IMR-90 (cell line): Measurements from ENCODE around the gene SLC25A21. TPM values are rescaled to one million over a fixed set of nuclear protein-coding genes. Genes with fewer than 3 reads are reported as not detected.

Source experiments
- ATAC-seq: fragments of 200-7000 bp; cut with Tn5 transposase; 2 replicates; pipeline ENCODE4 v1.9.1; 2020; ENCODE audit warnings: low read depth, mild to moderate bottlenecking, moderate library complexity
- BruUV-seq: library from RNA; stranded (reverse); fragments of 400-500 nt; replicated peaks from 2 replicates; lab custom pipeline; 2021; lab: Mats Ljungman, UMichigan
- CTCF ChIA-PET: fragments of 300-600 bp; formaldehyde crosslinking; extraction: SDS; loops from one replicate; lab custom pipeline; 2021; ENCODE audit warnings: antibody characterized with exemption; lab: Yijun Ruan, JAX
- POLR2A ChIA-PET: fragments of 300-600 bp; sonication (Branson Sonifier 250); formaldehyde crosslinking; loops from one replicate; lab custom pipeline; 2022; ENCODE audit warnings: antibody characterized with exemption; ENCODE audit not compliant: unreplicated experiment; lab: Charles Lee
- DNase-seq: peaks from one replicate; pipeline ENCODE4 v3.0.0; 2013
- H2AFZ ChIP-seq: replicated peaks from 2 replicates; pipeline ENCODE3; 2013; ENCODE audit warnings: low read length, mild to moderate bottlenecking; ENCODE audit not compliant: poor library complexity
- H2AK5ac ChIP-seq: 2 replicates; pipeline ENCODE4 v1.6.1; 2013; ENCODE audit warnings: low read depth, low read length, inconsistent platforms
- H2AK9ac ChIP-seq: replicated peaks from 2 replicates; pipeline ENCODE3; 2013; ENCODE audit warnings: mild to moderate bottlenecking, low read depth, low read length, moderate library complexity; ENCODE audit not compliant: poor library complexity
- H2BK120ac ChIP-seq: 2 replicates; pipeline ENCODE4 v1.6.1; 2013; ENCODE audit warnings: low read depth, low read length, inconsistent platforms
- H2BK15ac ChIP-seq: 3 replicates; pipeline ENCODE4 v1.6.1; 2013; ENCODE audit warnings: low read depth, low read length, inconsistent platforms
- H2BK20ac ChIP-seq: 2 replicates; pipeline ENCODE4 v1.6.1; 2013; ENCODE audit warnings: low read depth, mild to moderate bottlenecking, inconsistent platforms, low read length, moderate library complexity
- H2BK5ac ChIP-seq: 2 replicates; pipeline ENCODE4 v1.6.1; 2013; ENCODE audit warnings: mild to moderate bottlenecking, low read depth, low read length, inconsistent platforms; ENCODE audit not compliant: poor library complexity, severe bottlenecking
- H3K14ac ChIP-seq: replicated peaks from 2 replicates; pipeline ENCODE4 v1.6.1; 2013; ENCODE audit warnings: low read depth, low read length, inconsistent platforms
- H3K18ac ChIP-seq: 2 replicates; pipeline ENCODE4 v1.6.1; 2013; ENCODE audit warnings: low read depth, low read length, control low read depth
- H3K23ac ChIP-seq: 2 replicates; pipeline ENCODE4 v1.6.1; 2013; ENCODE audit warnings: low read depth, low read length, inconsistent platforms
- H3K27ac ChIP-seq: 2 replicates; pipeline ENCODE4 v1.5.1; 2013; ENCODE audit warnings: mild to moderate bottlenecking, control low read depth, low read length; ENCODE audit not compliant: insufficient read depth
- H3K27me3 ChIP-seq: 2 replicates; pipeline ENCODE4 v1.6.1; 2013; ENCODE audit warnings: low read length; ENCODE audit not compliant: control insufficient read depth, insufficient read depth
- H3K36me3 ChIP-seq: 2 replicates; pipeline ENCODE4 v1.6.1; 2013; ENCODE audit warnings: low read length, mixed read lengths; ENCODE audit not compliant: control insufficient read depth, insufficient read depth
- H3K4ac ChIP-seq: 2 replicates; pipeline ENCODE4 v1.6.1; 2013; ENCODE audit warnings: low read depth, low read length, inconsistent platforms
- H3K4me1 ChIP-seq: 2 replicates; pipeline ENCODE4 v1.6.1; 2013; ENCODE audit warnings: low read length, mixed read lengths; ENCODE audit not compliant: control insufficient read depth, insufficient read depth
- H3K4me2 ChIP-seq: 2 replicates; pipeline ENCODE4 v1.6.1; 2013; ENCODE audit warnings: low read depth, mild to moderate bottlenecking, control low read depth, low read length, moderate library complexity
- H3K4me3 ChIP-seq: 2 replicates; pipeline ENCODE4 v1.5.1; 2013; ENCODE audit warnings: low read depth, mild to moderate bottlenecking, control low read depth, low read length, moderate library complexity; ENCODE audit not compliant: insufficient read depth
- H3K56ac ChIP-seq: 2 replicates; pipeline ENCODE4 v1.6.1; 2013; ENCODE audit warnings: low read length, inconsistent platforms; ENCODE audit not compliant: insufficient read depth; ENCODE audit errors: extremely low read depth
- H3K79me1 ChIP-seq, 2 experiments: 2 replicates each; pipeline ENCODE4 v1.6.1; 2013; ENCODE audit warnings: low read length in 2 of 2, inconsistent platforms in 1 of 2, low read depth in 1 of 2
- H3K9ac ChIP-seq: 2 replicates; pipeline ENCODE4 v1.6.1; 2013; ENCODE audit warnings: low read depth, low read length, control low read depth
- H3K9me1 ChIP-seq: 2 replicates; pipeline ENCODE4 v1.6.1; 2013; ENCODE audit warnings: low read length, inconsistent platforms; ENCODE audit not compliant: insufficient read depth
- H3K9me3 ChIP-seq: 2 replicates; pipeline ENCODE4 v1.6.1; 2013; ENCODE audit warnings: low read length; ENCODE audit not compliant: control insufficient read depth, insufficient read depth
- H4K20me1 ChIP-seq: 2 replicates; pipeline ENCODE4 v1.6.1; 2013; ENCODE audit warnings: low read length, inconsistent platforms; ENCODE audit not compliant: insufficient read depth
- H4K5ac ChIP-seq: 2 replicates; pipeline ENCODE4 v1.6.1; 2013; ENCODE audit warnings: mild to moderate bottlenecking, low read depth, low read length, control low read depth
- H4K8ac ChIP-seq, 2 experiments: 2 replicates each; pipeline ENCODE4 v1.6.1; 2013; ENCODE audit warnings: low read depth in 2 of 2, low read length in 2 of 2, control low read depth in 1 of 2, inconsistent platforms in 1 of 2
- H4K91ac ChIP-seq: 2 replicates; pipeline ENCODE4 v1.6.1; 2013; ENCODE audit warnings: low read depth, low read length, inconsistent platforms; ENCODE audit not compliant: insufficient read depth
- CEBPB ChIP-seq: IDR thresholded peaks from 2 replicates; pipeline ENCODE4 v1.6.1; 2012; ENCODE audit warnings: low read depth, low read length, improper control_type of control experiment
- FOS ChIP-seq: fragments of 150-350 bp; IDR thresholded peaks from 2 replicates; pipeline ENCODE4 v1.6.1; 2016; ENCODE audit warnings: low read depth, low read length
- RFX5 ChIP-seq: IDR thresholded peaks from 2 replicates; pipeline ENCODE4 v1.8.0; 2012; ENCODE audit warnings: low read depth, mild to moderate bottlenecking, low read length, moderate library complexity
- WGBS, 2 experiments: methylation state at CpG; one replicate each; pipeline versions ENCODE4 v1.1.5 to v1.1.7; 2013; ENCODE audit warnings: missing lambda C conversion rate in 2 of 2; ENCODE audit not compliant: insufficient read length in 1 of 2; ENCODE audit errors: extremely low coverage in 2 of 2; 5-methylcytosine and 5-hydroxymethylcytosine counted together
- dilution Hi-C: fragments of 300-500 bp; cut with HindIII; formaldehyde crosslinking; loops from one replicate; pipeline ENCODE4 v1.14.3; 2018; ENCODE audit warnings: low sequenced_read_pairs; ENCODE audit not compliant: unreplicated experiment
- in situ Hi-C: fragments of 300-500 bp; cut with MboI; formaldehyde crosslinking; loops from 3 replicates; pipeline ENCODE4 v1.14.3; 2019; ENCODE audit warnings: low sequenced_read_pairs, inconsistent platforms, mixed read lengths
- intact Hi-C: fragments of 100-400 bp; cut with micrococcal nuclease; formaldehyde crosslinking; loops from 2 replicates; pipeline ENCODE4 v1.10.0; 2022
- polyA plus RNA-seq, 3 experiments: library from polyadenylated mRNA; depleted of rRNA; stranded (reverse); fragments of >200 nt; gene quantifications; 2 replicates each; pipeline ENCODE4 v1.2.3, GENCODE V29; 2012; ENCODE audit warnings: low replicate concordance in 1 of 3
- total RNA-seq: library from RNA; depleted of rRNA; stranded (reverse); fragments of >200 nt; gene quantifications from 2 replicates; pipeline ENCODE4 v1.2.3, GENCODE V29; 2012

The SLC25A21 gene
- total and polyA plus RNA-seq, 2 of the 4 experiments (the other 2 are of a cell fraction) = 0.62 to 0.90 TPM

GRCh38 chr14:37143475-37143874 lies 28.9 kb downstream of the SLC25A21 start:
- Histone ChIP-seq H2AK5ac (no peak overlapping the region), H2BK20ac (no peak overlapping the region), H3K23ac (no peak overlapping the region), H4K20me1 (no peaks in the 10 kb centered on the region), H2BK5ac (no peak overlapping the region), H3K4me3 (no peak overlapping the region), H3K27ac (no peak overlapping the region), H3K4me2 (no peak overlapping the region), H4K91ac (no peak overlapping the region), H3K9me3 (no peaks in the 10 kb centered on the region), H2BK15ac (no peak overlapping the region), H2BK120ac (no peak overlapping the region), H3K9ac (no peak overlapping the region), H3K27me3 (no peaks in the 10 kb centered on the region), H2AFZ (no peak overlapping the region), H3K18ac (no peak overlapping the region), H3K56ac (no peak overlapping the region), H3K4ac (no peak overlapping the region), H3K79me1 (no peaks in the 10 kb centered on the region), H3K14ac (no peak overlapping the region), H3K4me1 (peaks cover 2% of the 10 kb centered on the region), H2AK9ac (no peak overlapping the region), H3K36me3 (no peaks in the 10 kb centered on the region), H4K8ac (no peak overlapping the region), H3K9me1 (no peaks in the 10 kb centered on the region; the same call in 1 of the 2 replicates), H4K5ac (no peak overlapping the region)
- no CpG with 5 or more reads among the region's 2 CpGs for WGBS, 2 experiments
- intact Hi-C loops (loop anchor here (10.0 kb wide), 2 partner anchors 289 to 369 kb away; no protein-coding TSS in a partner anchor), in situ Hi-C loops (loop anchor here (10.0 kb wide), 1 partner anchor 489 kb away; no protein-coding TSS in a partner anchor), dilution Hi-C loops (no loop called here)
- POLR2A ChIA-PET = no interaction called here
- TF ChIP-seq RFX5 (no peak), CEBPB (peak; percentile 33; the same call in 1 of the 2 replicates), FOS (no peak)
- no TSS peak for BruUV-seq
- ATAC-seq (no peak), DNase-seq (no peak)
- CTCF ChIA-PET = interaction anchor here (1.0 to 1.3 kb wide), 3 partner anchors 8 to 26 kb away, joined by 3 to 5 read pairs (median 5); no protein-coding TSS in a partner anchor
